ENCODE results near the gene SNRPA. TPM values are rescaled to one million over a fixed set of nuclear protein-coding genes. Genes with fewer than 3 reads are reported as not detected.
"Not testable (repeated sequence)": the region's sequence is repeated elsewhere in the genome, so short reads cannot be mapped to it uniquely, and the experiment has no call there.

Gene SNRPA
- total RNA-seq, 1 donor from 2014 or later, result 69.8 TPM

DNA sequence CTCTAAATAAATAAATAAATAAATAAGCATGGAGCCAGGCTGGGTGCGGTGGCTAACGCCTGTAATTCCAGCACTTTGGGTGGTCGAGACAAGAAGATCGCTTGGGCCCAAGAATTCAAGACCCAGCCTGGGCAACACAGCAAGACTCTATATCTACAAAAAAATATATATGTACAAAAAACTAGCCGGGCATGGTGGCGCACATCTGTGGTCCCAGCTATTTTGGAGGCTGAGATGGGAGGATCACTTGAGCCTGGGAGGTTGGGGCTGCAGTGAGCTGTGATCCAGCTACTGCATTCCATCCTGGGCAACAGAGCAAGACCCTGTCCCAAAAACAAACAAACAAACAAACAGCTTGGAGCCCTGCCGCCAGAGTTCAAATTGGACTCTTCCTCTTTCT is 3.5 kb upstream of the SNRPA start:
- no peak for ATAC-seq

DNA sequence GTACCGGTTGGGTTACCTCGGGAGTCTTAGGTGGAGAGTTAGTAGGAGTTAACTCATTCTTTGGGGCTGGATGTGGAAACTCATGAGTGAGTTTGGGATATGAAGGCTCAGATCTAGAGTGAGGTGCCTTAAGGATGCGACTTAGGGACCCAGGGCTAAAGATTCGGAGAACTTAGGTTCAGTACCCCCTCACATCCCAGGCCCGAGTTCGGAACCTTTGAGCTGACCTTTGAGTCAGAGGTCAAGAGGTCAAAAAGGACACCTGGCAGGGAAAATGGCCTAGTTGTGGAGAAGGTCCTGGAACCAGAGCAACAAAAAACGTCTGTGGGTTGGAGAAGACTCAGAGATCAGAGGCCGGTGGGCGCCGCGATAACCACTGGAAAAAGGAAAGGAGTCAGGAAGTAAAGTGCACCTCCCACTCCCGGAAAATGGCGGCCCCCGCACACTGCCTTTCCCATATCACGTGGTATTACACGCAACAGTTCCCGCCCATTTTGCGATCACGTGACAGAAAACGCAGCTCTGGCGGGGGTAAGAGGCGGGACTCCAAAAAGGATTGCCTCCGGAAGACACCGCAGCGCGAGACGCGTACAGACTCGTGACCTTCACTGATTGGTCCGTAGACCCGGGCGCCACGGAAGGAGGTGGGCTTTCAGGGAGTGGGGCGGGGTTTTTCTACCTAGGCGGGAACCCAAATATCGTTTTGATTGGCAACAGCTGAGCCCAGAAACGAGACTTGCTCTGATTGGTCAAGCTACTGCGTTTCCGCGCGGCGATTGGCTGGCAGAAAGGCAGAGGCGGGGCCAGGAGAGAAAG is 737 bp upstream of the SNRPA start, which contains the start of gene ACTMAP:
ACTMAP (minus strand) TSS at position 420 of the 816 bp plus-strand sequence. CDS start 674 bp downstream, outside the sequence.
- ATAC-seq, result peak; percentile 95

DNA sequence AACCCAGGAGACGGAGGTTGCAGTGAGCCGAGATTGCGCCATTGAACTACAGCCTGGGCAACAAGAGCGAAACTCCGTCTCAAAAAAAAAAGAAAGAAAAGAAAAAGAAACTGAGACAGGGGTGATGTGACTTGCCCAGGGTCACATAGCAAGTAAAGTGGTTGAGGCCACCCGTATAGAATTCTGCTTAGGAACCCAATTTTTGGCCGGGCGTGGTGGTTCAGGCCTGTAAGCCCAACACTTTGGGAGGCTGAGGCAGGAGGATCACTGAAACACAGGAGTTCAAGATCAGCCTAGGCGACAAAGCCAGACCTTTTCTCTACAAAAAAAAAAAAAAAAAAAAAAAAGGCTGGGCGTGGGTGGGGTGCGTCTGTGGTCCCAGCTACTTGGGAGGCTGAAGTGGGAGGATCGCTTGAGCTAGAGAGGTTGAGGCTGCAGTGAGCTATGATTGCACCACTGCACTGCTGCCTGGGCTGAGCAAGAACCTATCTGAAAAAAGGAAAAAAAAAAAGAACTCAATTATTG is 1.3 kb downstream of the SNRPA start:
- ATAC-seq, result no peak

GRCh38 chr19:40754611-40755247 is 3.7 kb downstream of the SNRPA start:
- ATAC-seq, result no peak

DNA sequence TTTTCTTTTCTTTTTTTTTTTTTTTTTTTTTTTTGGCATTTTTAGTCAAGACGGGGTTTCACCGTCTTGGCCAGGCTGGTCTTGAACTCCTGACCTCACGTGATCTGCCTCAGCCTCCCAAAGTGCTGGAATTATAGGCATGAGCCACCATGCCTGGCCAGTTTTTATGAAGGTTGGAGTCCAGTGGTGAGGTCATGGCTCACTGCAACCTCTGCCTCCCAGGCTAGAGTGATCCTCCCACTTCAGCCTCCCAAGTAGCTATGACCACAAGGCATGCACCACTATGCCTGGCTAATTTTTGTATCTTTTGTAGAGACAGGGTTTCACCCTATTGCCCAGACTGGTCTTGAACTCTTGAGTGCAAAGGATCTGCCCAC is 4.2 kb downstream of the SNRPA start:
- ATAC-seq, result no peak

DNA sequence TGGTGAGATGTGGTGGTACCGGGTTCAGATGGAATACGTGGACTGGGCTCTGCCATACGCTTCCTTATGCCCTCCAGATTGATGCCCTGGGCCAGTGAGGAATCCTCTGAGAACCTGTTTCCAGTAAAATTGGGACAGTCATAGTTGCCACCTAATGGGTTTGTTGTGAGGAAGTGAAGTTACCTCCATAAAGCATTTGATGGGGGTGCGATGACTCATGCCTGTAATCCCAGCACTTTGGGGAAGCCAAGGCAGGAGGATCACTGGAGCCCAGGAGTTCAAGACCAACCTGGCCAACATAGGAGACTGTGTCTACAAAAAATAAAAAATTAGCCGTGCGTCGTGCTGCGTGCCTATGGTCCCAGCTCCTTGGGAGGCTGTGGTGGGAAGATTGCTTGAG is 4.8 kb downstream of the SNRPA start:
- ATAC-seq, result no peak

GRCh38 chr19:40756502-40757110 is 5.6 kb downstream of the SNRPA start:
- ATAC-seq, result peak; percentile 41

GRCh38 chr19:40758491-40758890 is 7.5 kb downstream of the SNRPA start:
- ATAC-seq, result no peak

DNA sequence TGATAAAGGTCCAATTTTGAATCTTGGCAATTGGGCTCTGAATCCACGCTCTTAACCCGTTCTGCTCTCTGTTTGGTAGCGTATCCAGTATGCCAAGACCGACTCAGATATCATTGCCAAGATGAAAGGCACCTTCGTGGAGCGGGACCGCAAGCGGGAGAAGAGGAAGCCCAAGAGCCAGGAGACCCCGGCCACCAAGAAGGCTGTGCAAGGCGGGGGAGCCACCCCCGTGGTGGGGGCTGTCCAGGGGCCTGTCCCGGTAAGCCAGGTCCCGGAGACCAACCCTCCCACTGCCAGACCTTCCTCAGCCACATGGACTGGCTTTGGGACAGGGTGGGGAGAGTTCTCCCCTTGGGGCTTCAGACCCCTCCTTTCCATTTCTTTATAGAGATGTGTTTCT is 8.3 kb downstream of the SNRPA start:
- no peak for ATAC-seq

GRCh38 chr19:40762754-40763470 is 11.9 kb downstream of the SNRPA start:
- ATAC-seq, result no peak

GRCh38 chr19:40763526-40763925 is 12.5 kb downstream of the SNRPA start:
- no peak for ATAC-seq

- ATAC-seq, result no peak
These were observed 13.0 kb downstream of the SNRPA start for GRCh38 chr19:40763963-40764362.

- ATAC-seq, result not testable (repeated sequence)
These were observed 15.4 kb downstream of the SNRPA start for GRCh38 chr19:40766385-40766784.

- ATAC-seq, result no peak
These were observed 17.9 kb downstream of the SNRPA start for GRCh38 chr19:40768869-40769268.

DNA sequence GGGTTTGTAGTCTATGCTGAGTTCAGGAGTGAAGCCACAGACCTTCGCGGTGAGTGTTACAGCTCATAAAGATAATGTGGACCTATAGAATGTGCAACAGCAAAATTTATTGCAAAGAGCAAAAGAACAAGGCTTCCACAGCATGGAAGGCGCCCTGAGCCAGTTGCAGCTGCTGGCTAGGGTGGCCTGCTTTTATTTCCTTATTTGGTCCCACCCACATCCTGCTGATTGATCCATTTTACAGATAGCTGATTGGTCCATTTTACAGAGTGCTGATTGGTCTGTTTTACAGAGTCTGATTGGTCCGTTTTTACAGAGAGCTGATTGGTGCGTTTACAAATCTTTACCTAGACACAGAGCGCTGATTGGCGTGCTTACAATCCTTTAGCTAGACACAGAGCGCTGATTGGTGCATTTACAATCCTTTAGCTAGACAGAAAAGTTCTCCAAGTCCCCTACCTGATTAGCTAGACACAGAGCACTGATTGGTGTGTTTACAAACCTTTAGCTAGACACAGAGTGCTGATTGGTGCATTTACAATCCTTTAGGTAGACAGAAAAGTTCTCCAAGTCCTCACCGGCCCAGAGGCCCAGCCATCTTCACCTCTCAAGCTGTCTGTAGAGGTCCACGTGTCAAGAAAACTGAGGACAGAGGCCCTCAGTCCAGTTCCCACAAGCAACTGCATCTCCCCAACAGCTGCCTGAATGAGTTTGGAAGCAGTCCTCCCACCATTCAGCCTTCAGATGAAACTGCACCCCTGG is 20.3 kb downstream of the SNRPA start:
- ATAC-seq, result not testable (repeated sequence)

- ATAC-seq, result no peak
These were observed 24.1 kb downstream of the SNRPA start, which contains the start of gene MIA for GRCh38 chr19:40774916-40775631. Gene MIA, plus strand, starts transcription at chr19:40775521. Its CDS starts 22 bp downstream, at chr19:40775543.

DNA sequence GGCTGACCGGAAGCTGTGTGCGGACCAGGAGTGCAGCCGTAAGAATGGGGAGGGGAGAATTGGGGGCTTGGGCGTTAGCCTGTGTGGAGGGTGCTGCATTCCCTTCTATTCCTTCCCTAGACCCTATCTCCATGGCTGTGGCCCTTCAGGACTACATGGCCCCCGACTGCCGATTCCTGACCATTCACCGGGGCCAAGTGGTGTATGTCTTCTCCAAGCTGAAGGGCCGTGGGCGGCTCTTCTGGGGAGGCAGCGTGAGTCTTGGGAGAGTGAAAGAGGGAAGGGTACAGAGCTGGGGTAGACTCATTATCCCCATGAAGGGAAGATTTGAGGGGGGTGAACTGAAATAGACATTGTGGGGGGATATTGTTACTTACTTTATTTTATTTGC is 24.6 kb downstream of the SNRPA start:
- no peak for ATAC-seq

DNA sequence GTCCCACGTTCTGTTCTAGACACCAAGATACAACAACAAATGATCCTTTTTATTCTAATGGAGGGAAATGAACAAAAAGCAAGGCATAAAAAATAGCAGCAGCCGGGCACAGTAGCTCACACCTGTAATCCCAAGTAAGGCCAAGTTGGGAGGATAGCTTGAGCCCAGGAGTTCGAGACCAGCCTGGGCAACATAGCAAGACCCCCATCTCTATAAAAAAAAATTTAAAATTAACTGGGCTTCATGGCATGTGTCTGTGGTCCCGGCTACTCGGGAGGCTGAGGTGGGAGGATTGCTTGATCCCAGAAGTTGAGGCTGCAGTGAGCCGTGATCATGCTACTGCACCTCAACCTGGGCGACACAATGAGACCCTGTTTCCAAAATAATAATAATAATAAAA is 25.4 kb downstream of the SNRPA start:
- no peak for ATAC-seq

DNA sequence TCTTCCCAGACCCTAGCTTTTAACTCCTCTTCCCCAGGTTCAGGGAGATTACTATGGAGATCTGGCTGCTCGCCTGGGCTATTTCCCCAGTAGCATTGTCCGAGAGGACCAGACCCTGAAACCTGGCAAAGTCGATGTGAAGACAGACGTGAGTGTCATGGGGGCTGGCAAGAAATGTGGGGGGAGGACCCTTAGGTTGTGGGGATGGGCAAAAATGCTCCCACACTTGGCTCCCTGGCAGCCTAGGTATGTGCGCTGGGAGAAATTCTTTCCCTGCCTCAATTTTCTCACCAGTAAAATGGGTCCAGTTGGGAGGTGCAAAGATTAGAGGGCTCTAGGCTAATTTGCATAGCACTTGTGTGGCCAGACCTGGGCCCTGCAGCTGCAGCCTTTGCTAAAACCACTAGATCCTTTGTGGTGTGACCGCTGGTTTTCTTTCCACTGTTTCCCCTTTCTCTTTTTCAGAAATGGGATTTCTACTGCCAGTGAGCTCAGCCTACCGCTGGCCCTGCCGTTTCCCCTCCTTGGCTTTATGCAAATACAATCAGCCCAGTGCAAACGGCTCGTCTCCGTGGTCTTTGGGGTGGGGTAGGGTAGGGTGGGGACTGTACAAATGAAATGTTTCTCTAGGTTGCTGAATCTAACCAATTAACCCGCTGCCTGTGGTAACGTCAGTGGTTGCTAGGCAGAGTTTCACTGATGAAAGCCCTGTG is 26.1 kb downstream of the SNRPA start:
- ATAC-seq, result peak; percentile 81

GRCh38 chr19:40777645-40777936 is 26.6 kb downstream of the SNRPA start:
- no peak for ATAC-seq
